ENCODE measurements around the gene MAG. TPM values are rescaled to one million over a fixed set of nuclear protein-coding genes. Genes with fewer than 3 reads are reported as not detected.

Gene MAG
- total RNA-seq, 1 experiment from 2014 or later = 0.46 TPM

DNA sequence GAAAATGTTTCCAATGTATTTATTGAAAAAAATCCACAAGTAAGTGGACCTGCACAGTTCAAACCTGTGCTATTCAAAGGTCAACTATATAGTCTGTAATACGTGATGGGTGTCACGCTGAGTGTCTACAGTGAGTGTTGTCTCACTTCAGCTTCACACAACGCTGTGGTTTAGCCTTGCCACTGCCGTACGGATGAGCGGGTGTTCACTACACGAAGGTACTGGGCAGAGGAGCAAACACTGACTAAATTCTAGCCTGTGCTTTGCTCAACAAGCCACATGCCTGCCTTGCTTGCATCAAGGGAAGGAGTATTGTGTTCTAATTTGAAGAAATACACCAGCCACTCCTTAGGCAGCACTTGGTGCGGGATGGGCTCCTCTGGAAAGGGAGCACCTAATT lies 62.9 kb downstream of the MAG start (continued):
- TF ChIP-seq FOXJ3 (CRISPR knock-in tag; IDR thresholded peaks at IDR 0.05; ENCODE audit: borderline replicate concordance) (no peak), CBFB (CRISPR knock-in tag; IDR thresholded peaks at IDR 0.05; ENCODE audit: low read depth) (no peak), HMGA2 (CRISPR knock-in tag; IDR thresholded peaks at IDR 0.05) (no peak), KAT7 (CRISPR knock-in tag; IDR thresholded peaks at IDR 0.05; ENCODE audit: borderline replicate concordance) (no peak)
- TF ChIP-seq, protein P1, sequence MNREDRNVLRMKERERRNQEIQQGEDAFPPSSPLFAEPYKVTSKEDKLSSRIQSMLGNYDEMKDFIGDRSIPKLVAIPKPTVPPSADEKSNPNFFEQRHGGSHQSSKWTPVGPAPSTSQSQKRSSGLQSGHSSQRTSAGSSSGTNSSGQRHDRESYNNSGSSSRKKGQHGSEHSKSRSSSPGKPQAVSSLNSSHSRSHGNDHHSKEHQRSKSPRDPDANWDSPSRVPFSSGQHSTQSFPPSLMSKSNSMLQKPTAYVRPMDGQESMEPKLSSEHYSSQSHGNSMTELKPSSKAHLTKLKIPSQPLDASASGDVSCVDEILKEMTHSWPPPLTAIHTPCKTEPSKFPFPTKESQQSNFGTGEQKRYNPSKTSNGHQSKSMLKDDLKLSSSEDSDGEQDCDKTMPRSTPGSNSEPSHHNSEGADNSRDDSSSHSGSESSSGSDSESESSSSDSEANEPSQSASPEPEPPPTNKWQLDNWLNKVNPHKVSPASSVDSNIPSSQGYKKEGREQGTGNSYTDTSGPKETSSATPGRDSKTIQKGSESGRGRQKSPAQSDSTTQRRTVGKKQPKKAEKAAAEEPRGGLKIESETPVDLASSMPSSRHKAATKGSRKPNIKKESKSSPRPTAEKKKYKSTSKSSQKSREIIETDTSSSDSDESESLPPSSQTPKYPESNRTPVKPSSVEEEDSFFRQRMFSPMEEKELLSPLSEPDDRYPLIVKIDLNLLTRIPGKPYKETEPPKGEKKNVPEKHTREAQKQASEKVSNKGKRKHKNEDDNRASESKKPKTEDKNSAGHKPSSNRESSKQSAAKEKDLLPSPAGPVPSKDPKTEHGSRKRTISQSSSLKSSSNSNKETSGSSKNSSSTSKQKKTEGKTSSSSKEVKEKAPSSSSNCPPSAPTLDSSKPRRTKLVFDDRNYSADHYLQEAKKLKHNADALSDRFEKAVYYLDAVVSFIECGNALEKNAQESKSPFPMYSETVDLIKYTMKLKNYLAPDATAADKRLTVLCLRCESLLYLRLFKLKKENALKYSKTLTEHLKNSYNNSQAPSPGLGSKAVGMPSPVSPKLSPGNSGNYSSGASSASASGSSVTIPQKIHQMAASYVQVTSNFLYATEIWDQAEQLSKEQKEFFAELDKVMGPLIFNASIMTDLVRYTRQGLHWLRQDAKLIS (CRISPR knock-in tag; IDR thresholded peaks at IDR 0.05; ENCODE audit: borderline replicate concordance) = no peak

DNA sequence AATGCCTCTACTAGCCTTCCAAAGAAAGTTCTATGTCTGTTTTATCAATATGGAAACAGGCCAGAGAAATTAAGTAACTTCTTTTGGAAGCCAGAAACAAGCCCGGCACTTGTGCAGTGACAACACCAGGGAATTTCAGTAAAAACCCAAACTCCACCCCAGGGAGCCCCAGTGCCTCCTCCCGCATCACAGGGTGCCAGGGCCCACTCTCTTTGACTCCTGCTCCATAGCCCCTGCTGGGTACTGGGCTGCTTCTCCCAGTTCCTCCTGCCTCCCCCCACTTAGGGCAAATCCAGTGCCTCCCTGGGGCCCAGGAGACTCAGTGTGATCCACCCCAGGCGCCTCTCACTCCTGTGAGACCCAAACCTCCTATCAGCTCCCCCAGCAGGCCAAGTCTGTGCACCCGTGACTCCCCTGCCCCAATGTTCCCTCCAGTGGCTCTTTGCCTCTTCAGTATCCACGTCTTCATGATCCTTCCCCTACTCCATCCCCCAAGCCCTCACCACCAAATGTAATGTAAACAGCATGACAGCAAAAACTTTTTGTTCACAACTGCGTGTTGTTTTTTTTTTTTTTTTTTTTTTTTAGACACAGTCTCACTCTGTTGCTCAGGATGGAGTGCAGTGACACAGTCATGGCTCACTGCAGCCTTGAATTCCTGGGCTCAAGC lies 64.0 kb downstream of the MAG start:
- TF ChIP-seq CBFB (CRISPR knock-in tag; IDR thresholded peaks at IDR 0.05; ENCODE audit: low read depth) = no peak
- TF ChIP-seq, protein P2, sequence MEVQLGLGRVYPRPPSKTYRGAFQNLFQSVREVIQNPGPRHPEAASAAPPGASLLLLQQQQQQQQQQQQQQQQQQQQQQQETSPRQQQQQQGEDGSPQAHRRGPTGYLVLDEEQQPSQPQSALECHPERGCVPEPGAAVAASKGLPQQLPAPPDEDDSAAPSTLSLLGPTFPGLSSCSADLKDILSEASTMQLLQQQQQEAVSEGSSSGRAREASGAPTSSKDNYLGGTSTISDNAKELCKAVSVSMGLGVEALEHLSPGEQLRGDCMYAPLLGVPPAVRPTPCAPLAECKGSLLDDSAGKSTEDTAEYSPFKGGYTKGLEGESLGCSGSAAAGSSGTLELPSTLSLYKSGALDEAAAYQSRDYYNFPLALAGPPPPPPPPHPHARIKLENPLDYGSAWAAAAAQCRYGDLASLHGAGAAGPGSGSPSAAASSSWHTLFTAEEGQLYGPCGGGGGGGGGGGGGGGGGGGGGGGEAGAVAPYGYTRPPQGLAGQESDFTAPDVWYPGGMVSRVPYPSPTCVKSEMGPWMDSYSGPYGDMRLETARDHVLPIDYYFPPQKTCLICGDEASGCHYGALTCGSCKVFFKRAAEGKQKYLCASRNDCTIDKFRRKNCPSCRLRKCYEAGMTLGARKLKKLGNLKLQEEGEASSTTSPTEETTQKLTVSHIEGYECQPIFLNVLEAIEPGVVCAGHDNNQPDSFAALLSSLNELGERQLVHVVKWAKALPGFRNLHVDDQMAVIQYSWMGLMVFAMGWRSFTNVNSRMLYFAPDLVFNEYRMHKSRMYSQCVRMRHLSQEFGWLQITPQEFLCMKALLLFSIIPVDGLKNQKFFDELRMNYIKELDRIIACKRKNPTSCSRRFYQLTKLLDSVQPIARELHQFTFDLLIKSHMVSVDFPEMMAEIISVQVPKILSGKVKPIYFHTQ (CRISPR knock-in tag; IDR thresholded peaks at IDR 0.05) = no peak
- TF ChIP-seq, protein P3, sequence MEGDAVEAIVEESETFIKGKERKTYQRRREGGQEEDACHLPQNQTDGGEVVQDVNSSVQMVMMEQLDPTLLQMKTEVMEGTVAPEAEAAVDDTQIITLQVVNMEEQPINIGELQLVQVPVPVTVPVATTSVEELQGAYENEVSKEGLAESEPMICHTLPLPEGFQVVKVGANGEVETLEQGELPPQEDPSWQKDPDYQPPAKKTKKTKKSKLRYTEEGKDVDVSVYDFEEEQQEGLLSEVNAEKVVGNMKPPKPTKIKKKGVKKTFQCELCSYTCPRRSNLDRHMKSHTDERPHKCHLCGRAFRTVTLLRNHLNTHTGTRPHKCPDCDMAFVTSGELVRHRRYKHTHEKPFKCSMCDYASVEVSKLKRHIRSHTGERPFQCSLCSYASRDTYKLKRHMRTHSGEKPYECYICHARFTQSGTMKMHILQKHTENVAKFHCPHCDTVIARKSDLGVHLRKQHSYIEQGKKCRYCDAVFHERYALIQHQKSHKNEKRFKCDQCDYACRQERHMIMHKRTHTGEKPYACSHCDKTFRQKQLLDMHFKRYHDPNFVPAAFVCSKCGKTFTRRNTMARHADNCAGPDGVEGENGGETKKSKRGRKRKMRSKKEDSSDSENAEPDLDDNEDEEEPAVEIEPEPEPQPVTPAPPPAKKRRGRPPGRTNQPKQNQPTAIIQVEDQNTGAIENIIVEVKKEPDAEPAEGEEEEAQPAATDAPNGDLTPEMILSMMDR (IDR thresholded peaks at IDR 0.05) = no peak
- TF ChIP-seq, protein P4, sequence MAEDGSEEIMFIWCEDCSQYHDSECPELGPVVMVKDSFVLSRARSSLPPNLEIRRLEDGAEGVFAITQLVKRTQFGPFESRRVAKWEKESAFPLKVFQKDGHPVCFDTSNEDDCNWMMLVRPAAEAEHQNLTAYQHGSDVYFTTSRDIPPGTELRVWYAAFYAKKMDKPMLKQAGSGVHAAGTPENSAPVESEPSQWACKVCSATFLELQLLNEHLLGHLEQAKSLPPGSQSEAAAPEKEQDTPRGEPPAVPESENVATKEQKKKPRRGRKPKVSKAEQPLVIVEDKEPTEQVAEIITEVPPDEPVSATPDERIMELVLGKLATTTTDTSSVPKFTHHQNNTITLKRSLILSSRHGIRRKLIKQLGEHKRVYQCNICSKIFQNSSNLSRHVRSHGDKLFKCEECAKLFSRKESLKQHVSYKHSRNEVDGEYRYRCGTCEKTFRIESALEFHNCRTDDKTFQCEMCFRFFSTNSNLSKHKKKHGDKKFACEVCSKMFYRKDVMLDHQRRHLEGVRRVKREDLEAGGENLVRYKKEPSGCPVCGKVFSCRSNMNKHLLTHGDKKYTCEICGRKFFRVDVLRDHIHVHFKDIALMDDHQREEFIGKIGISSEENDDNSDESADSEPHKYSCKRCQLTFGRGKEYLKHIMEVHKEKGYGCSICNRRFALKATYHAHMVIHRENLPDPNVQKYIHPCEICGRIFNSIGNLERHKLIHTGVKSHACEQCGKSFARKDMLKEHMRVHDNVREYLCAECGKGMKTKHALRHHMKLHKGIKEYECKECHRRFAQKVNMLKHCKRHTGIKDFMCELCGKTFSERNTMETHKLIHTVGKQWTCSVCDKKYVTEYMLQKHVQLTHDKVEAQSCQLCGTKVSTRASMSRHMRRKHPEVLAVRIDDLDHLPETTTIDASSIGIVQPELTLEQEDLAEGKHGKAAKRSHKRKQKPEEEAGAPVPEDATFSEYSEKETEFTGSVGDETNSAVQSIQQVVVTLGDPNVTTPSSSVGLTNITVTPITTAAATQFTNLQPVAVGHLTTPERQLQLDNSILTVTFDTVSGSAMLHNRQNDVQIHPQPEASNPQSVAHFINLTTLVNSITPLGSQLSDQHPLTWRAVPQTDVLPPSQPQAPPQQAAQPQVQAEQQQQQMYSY (CRISPR knock-in tag; IDR thresholded peaks at IDR 0.05) = no peak
- no peak for TF ChIP-seq ZNF671 (CRISPR knock-in tag; IDR thresholded peaks at IDR 0.05)
- TF ChIP-seq, protein P5, sequence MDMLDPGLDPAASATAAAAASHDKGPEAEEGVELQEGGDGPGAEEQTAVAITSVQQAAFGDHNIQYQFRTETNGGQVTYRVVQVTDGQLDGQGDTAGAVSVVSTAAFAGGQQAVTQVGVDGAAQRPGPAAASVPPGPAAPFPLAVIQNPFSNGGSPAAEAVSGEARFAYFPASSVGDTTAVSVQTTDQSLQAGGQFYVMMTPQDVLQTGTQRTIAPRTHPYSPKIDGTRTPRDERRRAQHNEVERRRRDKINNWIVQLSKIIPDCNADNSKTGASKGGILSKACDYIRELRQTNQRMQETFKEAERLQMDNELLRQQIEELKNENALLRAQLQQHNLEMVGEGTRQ (CRISPR knock-in tag; IDR thresholded peaks at IDR 0.05) = no peak
- TF ChIP-seq, protein P6, sequence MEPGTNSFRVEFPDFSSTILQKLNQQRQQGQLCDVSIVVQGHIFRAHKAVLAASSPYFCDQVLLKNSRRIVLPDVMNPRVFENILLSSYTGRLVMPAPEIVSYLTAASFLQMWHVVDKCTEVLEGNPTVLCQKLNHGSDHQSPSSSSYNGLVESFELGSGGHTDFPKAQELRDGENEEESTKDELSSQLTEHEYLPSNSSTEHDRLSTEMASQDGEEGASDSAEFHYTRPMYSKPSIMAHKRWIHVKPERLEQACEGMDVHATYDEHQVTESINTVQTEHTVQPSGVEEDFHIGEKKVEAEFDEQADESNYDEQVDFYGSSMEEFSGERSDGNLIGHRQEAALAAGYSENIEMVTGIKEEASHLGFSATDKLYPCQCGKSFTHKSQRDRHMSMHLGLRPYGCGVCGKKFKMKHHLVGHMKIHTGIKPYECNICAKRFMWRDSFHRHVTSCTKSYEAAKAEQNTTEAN (CRISPR knock-in tag; IDR thresholded peaks at IDR 0.05) = no peak
- TF ChIP-seq FOXJ3 (CRISPR knock-in tag; IDR thresholded peaks at IDR 0.05; ENCODE audit: borderline replicate concordance) = no peak
- no peak for TF ChIP-seq NFYB (CRISPR knock-in tag; conservative IDR thresholded peaks at IDR 0.05; ENCODE audit: low read depth)
- TF ChIP-seq TEAD1 (CRISPR knock-in tag; IDR thresholded peaks at IDR 0.05) = no peak
- Mint-ChIP-seq H3K9me3 (no peaks in the 10 kb centered on the region), H3K4me3 (no peak overlapping the region), H3K27me3 (ENCODE audit: low read depth) (no peaks in the 10 kb centered on the region), H3K27ac (no peak overlapping the region; the same call in 1 of the 2 replicates), H3K36me3 (no peaks in the 10 kb centered on the region), H3K4me1 (peaks cover 7% of the 10 kb centered on the region)
- CTCF ChIA-PET = interaction anchor here (0.6 to 2.2 kb wide), 3 partner anchors 111 to 139 kb away, joined by 3 to 6 read pairs (median 4); no protein-coding TSS in a partner anchor
- POLR2A ChIA-PET = no interaction called here
- ATAC-seq = no peak
- DNase-seq (ENCODE audit: low spot score) = no peak
